Inferior parietal cortex (tissue), 1 donor: ENCODE data around the gene RREB1.

Experiments used
- DNase-seq: peaks from one replicate; pipeline ENCODE4 v3.0.0-alpha.2; 2016; ENCODE audit errors: extremely low spot score

The RREB1 gene, protein sequence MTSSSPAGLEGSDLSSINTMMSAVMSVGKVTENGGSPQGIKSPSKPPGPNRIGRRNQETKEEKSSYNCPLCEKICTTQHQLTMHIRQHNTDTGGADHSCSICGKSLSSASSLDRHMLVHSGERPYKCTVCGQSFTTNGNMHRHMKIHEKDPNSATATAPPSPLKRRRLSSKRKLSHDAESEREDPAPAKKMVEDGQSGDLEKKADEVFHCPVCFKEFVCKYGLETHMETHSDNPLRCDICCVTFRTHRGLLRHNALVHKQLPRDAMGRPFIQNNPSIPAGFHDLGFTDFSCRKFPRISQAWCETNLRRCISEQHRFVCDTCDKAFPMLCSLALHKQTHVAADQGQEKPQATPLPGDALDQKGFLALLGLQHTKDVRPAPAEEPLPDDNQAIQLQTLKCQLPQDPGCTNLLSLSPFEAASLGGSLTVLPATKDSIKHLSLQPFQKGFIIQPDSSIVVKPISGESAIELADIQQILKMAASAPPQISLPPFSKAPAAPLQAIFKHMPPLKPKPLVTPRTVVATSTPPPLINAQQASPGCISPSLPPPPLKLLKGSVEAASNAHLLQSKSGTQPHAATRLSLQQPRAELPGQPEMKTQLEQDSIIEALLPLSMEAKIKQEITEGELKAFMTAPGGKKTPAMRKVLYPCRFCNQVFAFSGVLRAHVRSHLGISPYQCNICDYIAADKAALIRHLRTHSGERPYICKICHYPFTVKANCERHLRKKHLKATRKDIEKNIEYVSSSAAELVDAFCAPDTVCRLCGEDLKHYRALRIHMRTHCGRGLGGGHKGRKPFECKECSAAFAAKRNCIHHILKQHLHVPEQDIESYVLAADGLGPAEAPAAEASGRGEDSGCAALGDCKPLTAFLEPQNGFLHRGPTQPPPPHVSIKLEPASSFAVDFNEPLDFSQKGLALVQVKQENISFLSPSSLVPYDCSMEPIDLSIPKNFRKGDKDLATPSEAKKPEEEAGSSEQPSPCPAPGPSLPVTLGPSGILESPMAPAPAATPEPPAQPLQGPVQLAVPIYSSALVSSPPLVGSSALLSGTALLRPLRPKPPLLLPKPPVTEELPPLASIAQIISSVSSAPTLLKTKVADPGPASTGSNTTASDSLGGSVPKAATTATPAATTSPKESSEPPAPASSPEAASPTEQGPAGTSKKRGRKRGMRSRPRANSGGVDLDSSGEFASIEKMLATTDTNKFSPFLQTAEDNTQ (N-terminal part only)

DNA sequence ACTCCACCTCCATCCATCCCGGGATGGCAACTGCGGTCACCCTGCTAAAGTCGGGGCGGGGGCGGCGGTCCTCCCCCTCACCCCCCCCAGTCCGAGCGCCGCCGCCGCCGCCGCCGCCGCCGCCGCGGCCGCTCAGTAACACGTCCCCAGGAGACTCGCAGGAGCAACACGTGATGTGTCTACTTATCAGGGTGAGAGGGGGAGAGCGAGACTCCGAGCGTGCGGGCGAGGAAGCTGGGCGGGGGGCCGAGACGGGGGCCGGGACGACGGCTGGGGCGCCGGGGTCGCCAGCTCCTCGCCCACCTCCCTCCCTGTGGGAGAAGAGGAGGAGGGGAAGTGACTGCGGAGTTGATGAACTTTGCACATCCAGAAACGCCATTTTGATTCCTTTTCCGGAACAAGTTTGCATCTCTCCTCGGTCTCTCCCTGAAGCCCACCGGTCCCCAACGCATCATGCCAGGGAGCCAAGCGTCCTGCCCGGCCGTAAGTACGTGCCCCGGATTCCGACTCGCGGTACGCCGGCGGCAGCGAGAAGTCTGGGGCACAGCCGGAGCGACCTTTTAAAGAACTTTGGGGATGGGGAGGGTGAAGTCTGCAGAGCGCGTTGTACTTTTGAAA lies at the start of gene RREB1:
TSS of gene RREB1 (plus strand) at position 384 of the 618 bp plus-strand sequence. CDS start 73,951 bp downstream, outside the sequence.
- DNase-seq = no peak

DNA sequence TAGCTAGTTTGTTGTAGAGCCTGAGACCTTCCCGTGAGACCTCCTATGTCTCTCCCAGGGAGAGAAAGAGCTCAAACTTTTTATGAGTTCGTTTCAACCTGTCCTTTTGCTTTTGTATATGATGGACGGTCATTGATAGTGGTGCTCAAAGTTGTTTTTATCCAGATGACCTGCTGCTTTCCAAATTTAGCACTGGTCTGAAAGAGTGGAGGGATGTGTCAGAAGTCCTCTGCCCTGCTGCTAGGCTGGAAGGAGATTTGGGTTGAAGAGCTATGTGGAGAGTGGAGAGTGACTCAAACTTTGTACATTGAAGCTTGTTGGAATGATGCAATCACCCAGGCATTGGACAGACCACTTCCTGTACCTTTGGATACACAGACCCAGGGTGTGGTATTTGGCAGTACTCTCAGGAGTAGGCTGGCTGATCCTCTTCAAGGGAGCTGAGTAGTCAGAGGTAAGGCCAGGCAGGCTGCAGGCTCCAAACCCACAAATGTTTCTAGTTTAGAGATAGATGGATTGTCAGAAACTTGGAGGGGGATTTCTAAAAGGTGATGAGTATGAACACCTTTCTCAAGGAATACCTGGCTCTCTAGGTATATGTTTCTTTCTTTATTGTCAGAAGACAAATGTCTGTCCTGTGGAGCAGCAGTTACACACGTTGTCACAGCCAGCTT lies 49.4 kb upstream of the RREB1 start:
- no peak for DNase-seq

DNA sequence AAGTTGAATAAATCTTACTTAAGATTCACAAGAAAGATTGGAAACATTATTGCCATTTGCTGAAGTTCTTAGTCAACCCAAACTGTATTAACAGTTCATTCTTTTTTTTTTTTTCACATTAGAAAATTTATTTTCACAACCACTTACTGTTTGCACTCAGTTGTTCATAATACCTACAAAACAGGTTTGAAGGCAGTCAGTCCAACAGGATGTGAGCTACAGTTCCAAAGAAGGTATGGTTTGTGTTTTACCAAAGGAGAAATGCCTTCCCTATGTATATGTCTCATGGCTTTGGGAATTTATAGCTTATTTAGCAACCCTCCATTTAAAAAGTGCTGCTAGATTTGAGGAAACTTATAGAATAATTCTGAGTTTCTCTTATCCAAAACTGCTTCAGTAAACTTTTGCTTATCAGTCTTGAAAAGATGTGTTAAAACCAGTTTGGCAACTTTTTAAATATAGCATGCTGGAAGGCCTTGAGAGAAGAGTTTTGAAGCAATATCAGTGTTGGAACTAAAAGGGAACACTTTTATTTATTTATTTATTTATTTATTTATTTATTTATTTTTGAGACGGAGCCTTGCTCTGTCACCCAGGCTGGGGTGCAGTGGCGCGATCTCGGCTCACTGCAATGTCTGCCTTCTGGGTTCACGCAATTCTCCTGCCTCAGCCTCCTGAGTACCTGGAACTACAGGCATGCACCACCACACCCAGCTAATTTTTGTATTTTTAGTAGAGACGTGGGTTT lies 46.8 kb upstream of the RREB1 start:
- DNase-seq = no peak

DNA sequence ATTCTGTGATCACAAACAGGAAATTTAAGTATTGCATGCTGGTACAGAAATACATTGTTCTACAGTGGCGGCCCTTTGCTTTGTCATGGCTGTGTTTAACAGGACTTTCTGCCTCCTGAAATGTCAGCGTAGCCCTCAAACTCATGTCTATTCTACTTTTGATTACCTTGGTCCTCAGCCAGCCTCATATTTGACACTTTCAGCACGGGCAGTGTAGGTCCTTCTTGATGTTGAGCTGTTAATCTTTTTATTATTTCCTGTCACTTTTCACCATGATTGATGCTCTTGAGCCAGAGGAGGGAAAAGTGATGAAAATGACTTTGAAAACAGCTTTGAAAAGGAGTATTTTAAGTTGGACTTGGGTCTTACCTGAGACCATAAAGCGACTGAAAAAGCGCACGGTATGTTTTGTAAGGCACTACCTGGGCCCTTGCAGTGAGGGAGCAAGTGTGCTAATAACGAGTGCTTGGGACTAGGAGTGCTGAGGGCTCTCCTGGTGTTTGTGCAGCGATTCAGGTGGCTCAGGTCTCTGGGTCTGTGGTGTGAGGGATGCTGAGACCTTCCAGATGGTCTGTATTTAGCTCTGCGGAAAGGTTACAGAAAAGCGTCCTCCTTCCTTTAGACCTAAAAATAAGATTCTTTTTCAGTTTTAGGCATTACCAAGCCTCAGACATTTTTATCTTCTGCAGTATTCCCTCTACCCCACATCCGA lies 45.2 kb upstream of the RREB1 start:
- DNase-seq = no peak

DNA sequence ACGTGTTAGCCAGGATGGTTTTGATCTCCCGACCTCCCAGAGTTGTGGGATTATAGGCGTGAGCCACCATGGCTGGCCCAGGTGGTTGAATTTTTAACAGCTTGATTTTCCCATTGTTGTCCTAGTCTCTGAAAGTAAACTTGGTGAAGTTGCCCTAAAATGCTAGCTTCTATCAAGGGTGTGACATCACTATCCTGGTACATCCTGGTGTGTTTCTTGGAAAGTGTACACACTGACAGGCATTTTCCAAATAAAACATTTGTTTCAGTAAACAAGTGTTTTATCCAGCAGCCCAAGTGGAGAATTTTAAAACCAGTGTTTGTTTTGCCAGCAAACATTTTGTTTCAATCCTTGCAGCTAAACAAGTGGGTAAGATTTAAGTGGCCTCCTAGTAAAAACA lies 40.5 kb upstream of the RREB1 start:
- no peak for DNase-seq

DNA sequence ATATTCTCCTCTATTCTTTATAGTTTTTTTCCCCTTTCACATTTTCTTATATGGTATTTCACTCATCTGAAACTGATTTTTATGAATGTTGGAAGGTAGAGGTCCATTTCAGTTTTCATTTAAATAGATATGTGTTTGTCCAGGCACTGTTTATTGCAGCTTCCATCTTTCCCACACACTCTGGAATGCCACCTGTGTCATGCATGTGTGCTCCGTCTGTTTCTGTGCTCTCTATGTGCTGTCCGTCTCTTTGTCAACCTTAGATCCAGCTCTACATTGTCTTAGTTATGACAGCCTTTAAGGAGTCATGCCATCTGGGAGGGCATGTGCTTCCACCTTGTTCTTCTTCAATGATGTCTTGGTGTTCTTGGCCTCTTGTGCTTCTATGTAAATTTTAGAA lies 36.4 kb upstream of the RREB1 start:
- no peak for DNase-seq

DNA sequence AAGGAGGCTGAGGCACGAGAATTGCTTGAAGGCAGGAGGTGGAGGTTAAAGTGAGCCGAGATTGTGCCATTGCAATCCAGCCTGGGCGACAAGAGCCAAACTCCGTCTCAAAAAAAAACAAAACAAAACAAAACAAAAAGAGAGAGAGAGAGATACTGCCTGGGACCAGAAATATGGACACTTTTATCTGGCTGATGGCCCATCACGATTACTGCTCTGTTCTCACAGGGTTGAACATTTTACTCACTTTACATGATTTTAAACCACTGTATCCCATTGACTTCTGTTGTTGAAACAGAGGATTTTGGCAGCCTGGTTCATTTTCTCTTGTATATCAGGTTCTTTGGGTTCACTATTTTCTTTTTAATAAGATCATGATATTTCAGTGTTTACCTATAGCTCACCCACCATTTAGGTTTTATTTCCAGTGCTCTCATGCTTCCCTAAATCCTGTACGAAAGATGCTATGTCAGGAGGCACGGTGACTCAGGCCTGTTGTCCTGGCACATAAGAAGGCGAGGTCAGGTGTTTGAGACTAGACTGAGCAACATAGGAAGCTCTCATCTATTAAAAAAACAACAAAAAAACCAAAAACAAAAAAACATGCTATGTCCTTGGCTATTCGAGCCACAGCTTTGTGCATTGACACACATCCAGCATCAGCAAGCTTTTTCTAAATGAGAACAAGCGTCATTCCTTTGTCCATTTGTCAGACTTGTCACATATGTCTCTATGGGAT lies 34.5 kb upstream of the RREB1 start:
- no peak for DNase-seq

DNA sequence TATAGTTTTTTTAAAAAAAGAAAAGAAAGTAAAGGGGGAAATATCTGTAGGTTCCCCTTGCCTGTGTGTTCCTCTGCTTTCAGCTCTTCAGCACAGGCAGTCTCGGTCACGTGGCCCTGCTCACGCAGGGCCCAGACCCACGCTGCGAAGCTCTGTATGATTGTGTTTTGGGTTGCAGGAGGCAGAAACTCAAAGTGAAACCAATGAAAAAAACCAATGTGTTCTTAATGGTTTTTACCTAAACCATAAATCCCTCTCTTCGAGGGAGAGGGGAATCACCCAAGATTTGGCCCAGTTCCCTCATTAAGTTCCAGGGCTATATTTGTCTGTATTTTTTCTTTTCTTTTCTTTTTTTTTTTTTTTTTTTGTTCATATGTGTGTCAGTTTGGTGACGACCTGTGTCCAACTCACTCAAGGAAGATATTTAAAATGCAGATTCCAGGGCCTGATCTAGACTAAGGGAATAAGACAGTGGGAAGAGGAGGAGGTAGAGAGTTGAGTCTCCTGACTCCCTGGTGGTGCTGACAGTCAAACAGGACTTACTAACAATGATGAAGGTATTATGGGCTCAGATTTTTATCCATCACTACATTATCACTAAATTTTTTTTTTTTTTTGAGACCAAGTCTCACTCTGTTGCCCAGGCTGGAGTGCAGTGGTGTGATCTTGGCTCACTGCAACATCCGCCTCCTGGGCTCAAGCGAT lies 33.8 kb upstream of the RREB1 start:
- DNase-seq = no peak

DNA sequence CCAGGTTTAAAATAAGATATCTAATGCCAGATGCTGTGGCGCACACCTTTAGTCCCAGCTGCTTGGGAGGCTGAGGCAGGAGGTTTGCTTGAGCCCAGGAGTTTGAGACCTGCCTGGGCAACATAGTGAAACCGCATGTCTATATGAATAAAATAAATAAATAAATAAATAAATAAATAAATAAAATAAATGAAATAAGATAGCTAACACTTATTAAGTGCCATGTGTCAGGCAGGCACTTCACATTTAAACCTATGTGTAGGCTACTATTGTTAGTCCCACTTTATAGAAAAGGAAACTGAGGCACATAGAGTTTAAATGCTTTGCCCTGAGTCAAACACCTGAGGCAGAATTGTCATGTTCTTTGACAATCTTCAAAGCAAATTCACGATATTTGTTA lies 32.9 kb upstream of the RREB1 start:
- no peak for DNase-seq

DNA sequence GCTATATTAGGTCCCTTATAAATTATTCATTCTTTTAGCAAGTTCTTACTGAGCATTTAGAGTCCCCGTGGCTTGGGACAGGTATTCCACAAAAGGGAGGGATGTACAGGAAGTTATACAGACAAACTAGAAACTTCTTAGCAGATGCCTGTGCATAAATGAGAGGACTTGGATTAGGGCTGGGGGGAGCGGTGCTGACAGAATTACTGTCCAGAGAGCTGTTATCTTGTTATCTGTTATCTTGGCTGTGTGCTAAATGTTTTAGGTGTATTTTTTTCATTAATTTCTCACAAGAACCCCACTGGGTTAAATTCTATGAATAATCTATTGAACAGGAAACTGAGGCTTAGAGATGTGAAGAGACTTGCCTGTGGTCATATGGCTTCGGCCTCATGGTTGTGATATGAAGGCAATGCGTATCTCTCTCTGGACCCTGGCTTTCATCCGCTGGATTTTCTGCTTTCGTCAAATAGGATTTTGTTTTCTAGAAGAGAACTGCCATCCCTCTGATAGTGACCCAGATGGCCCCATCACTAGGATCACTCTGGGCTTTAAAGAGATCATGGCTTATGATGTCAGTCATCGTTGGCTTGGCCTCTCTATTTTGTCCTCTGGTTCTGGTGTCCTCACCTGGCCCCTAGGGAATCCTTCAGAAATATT lies 32.3 kb upstream of the RREB1 start:
- DNase-seq = no peak

DNA sequence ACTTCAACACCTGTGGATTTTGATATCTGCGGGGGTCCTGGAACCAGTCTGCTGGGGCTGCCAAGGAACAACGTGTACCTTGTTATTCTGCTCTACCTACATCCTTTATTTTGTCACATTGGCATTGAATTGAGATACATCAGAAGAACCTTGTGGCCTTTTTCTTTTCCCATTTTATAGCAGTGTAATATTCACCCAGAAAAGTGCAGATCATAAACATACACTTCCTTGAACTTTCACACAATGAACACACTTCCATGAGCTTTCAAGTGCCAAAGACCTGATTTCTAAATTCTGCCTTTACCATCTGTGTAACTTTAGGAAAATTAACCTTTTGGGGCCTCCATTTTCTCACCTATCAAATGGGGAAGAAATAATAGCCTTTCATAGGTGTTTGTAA lies 29.9 kb upstream of the RREB1 start:
- no peak for DNase-seq

DNA sequence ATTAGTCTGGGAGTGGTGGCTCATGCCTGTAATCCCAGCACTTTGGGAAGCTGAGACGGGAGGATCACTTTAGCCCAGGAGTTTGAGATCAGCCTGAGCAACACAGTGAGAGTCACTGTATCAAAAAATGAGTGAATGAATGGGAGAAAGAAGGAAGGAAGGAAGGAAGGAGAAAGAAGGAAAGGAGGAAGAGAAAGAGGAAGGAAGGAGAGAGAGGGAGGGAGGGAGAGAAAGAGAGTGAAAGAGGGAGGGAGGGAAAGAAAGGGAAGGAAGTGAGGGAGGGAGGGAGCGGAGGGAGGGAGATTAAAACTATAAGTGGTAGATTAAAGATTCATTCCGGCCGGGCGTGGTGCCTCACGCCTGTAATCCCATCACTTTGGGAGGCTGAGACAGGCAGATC lies 28.9 kb upstream of the RREB1 start:
- DNase-seq = no peak

DNA sequence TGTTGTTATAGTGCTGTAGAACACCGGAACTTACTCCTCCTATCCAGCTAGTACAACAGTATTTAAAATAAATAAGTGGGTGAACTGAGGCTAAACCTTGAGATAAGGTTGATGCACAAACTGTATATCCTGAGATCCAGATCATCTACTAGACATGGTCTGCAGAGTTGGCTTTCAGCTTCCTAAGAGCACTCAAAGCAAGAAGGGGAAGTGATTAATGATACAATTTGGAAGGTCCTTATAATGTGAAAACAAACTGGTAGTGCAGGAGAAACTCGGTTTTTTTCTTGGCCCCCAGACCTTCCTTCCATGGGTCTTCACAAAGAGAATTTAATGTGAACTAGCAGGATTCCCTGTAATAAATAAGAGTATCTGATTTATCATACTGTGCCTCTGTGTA lies 27.4 kb upstream of the RREB1 start:
- no peak for DNase-seq

DNA sequence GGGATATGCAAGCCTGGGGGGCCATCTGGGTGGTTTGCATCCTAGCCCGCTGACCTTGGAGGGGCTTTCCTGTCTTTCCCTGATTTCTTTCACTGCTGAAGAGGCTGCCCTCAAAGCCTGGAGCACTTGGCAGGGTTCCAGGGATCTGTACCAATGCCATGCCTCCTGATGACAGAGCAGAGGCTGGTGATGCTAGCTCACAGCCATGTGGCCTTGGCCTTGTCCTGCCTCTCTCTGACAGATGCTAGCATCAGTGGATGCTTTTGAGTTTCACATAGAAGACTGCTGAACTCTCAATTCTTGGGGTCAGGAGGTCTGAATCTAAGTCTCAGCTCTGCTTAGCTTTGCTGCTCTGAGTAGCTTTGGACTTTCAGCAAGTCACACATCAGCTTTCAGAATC lies 21.9 kb upstream of the RREB1 start:
- no peak for DNase-seq

DNA sequence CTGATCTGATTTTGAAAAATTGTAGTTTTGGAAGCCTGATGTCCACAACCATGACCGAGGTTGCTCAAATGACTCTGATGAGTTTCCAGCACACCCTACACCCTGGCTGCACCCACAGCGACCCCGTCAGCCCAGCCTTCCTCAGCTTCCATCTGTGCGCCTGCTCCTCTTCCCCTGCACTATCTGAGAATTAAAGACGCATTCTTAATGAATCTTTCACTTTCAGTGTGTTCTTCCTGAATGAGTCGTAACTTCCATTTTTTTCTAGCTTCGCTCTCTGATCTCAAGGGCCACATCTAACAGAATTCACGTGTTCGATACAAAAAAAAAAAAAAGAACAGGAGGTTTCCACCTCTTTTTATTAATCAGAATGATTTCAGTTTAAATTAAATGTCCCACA lies 21.3 kb upstream of the RREB1 start:
- no peak for DNase-seq

DNA sequence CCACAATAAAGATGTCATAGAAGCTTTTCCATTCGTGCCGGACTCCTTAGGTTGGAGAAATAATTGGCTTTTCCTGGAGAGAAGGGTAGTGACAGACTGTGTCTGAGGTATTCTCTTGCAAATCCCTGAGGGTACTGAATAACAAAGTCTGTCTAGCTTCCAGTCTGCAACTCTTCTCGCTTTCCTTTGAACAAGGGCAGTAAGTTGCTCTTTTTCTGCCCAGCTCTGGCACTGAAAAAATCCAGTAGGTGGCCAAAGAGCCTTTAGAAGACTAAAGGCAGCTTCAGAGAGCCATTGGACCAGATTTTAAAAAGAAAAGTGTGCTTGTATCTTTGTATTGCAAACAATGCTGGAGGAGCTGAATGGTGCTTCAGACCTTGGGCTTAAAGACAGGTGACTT lies 20.7 kb upstream of the RREB1 start:
- no peak for DNase-seq

DNA sequence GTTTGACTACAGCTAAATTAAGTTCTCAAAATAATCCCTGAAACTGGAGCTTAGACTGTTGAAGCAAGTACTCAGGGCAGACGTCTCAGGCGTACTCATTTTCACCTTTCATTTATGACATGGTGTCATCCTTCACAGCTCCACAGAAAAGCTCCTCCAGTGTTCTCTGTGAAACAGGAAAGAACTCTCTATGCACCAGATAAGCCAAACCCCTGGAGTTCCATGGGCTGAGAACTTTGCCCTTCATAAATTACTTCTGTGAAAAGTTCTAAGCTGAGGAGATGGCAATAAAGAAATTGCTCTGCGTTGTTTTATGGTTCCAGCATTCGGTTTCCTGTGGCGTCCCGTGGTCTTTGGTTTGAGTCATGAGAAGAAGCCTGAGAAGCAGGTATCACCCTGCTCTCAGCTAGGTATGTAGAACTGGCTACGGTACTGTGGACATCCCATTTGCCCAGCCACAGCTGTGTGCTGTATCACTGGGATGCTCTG lies 20.2 kb upstream of the RREB1 start:
- DNase-seq = no peak
